Prostate gland (tissue), 2 donors: ENCODE results near the gene STIM1.

ENCODE experiments used
- POLR2A ChIP-seq: fragments of 450-650 bp; IDR thresholded peaks from one replicate; pipeline ENCODE4 v1.6.1; 2016; ENCODE audit warnings: antibody characterized with exemption, mild to moderate bottlenecking
- POLR2AphosphoS5 ChIP-seq: sonication (generic); formaldehyde crosslinking; IDR thresholded peaks from one replicate; pipeline ENCODE4 v1.6.1; 2017; ENCODE audit warnings: antibody characterized with exemption
- TF ChIP-seq, protein P1 (sequence below), 4 experiments: fragments of 200-600 bp in 2 of 4; fragments of 450-650 bp in 2 of 4; sonication (generic) in 2 of 4; IDR thresholded peaks; 1 replicate in 3 of 4; 2 replicates in 1 of 4; pipeline ENCODE4 v1.5.1; 2016 to 2019; ENCODE audit warnings: antibody characterized with exemption in 4 of 4, mild to moderate bottlenecking in 2 of 4, moderate library complexity in 2 of 4

- TF ChIP-seq, protein P1, sequence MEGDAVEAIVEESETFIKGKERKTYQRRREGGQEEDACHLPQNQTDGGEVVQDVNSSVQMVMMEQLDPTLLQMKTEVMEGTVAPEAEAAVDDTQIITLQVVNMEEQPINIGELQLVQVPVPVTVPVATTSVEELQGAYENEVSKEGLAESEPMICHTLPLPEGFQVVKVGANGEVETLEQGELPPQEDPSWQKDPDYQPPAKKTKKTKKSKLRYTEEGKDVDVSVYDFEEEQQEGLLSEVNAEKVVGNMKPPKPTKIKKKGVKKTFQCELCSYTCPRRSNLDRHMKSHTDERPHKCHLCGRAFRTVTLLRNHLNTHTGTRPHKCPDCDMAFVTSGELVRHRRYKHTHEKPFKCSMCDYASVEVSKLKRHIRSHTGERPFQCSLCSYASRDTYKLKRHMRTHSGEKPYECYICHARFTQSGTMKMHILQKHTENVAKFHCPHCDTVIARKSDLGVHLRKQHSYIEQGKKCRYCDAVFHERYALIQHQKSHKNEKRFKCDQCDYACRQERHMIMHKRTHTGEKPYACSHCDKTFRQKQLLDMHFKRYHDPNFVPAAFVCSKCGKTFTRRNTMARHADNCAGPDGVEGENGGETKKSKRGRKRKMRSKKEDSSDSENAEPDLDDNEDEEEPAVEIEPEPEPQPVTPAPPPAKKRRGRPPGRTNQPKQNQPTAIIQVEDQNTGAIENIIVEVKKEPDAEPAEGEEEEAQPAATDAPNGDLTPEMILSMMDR (IDR thresholded peaks at IDR 0.05), result no peak
- TF ChIP-seq POLR2A (no peak), POLR2AphosphoS5 (no peak)
Measured at GRCh38 chr11:4041731-4042391, 186.4 kb downstream of the STIM1 start.
